Stimulated activated memory B cell treated with anti-CD40 and anti-IgM and Interleukin-4, amounts not matched to agents 10 μg/mL and 1 μg/mL and 100 μg/mL, for 72 hours (primary cell): ENCODE data around the gene MARCHF11.

ENCODE experiments used
- ATAC-seq: fragments of 150-1000 bp; cut with Tn5 transposase; 2 replicates; pipeline ENCODE4 v1.10.0; 2021
- H3K27ac Mint-ChIP-seq: one replicate; pipeline ENCODE4 v1.8.0; 2022; ENCODE audit warnings: mild to moderate bottlenecking, mixed read lengths
- H3K27me3 Mint-ChIP-seq: one replicate; pipeline ENCODE4 v1.8.0; 2022; ENCODE audit warnings: mixed read lengths
- H3K36me3 Mint-ChIP-seq: one replicate; pipeline ENCODE4 v1.8.0; 2022; ENCODE audit warnings: mixed read lengths
- H3K4me1 Mint-ChIP-seq: one replicate; pipeline ENCODE4 v1.8.0; 2022; ENCODE audit warnings: mixed read lengths
- H3K4me3 Mint-ChIP-seq: one replicate; pipeline ENCODE4 v1.8.0; 2022; ENCODE audit warnings: mild to moderate bottlenecking, moderate library complexity, mixed read lengths
- H3K9me3 Mint-ChIP-seq: one replicate; pipeline ENCODE4 v1.8.0; 2022; ENCODE audit warnings: mixed read lengths

Gene MARCHF11

DNA sequence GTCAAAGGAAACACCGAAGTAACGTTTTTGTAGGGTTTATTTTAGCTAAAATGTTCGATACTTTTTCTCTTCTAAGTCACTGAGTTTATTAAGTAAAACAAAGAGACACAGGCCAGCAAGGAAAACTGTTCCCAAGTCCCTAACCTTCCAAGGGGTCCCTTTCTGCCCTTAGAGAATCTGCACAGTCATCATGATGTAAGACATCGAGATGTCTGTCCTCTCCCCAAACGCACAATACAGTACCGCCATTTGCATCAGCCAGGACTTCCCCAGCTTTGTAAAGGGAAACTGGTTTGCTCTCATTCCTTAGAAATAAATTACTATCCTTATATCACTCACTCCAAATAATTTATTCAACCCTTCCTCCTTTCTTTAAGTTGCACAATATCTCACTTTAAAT lies 89.3 kb downstream of the MARCHF11 start:
- H3K4me3 Mint-ChIP-seq, result no peak overlapping the region
- no peak for ATAC-seq
- H3K27ac Mint-ChIP-seq, result no peak overlapping the region
- H3K27me3 Mint-ChIP-seq, result no peaks in the 10 kb centered on the region
- H3K36me3 Mint-ChIP-seq, result no peaks in the 10 kb centered on the region
- H3K9me3 Mint-ChIP-seq, result peaks cover 2% of the 10 kb centered on the region
- no peaks in the 10 kb centered on the region for H3K4me1 Mint-ChIP-seq

GRCh38 chr5:16082982-16083381 lies 96.6 kb downstream of the MARCHF11 start:
- H3K4me3 Mint-ChIP-seq, result no peak overlapping the region
- no peaks in the 10 kb centered on the region for H3K36me3 Mint-ChIP-seq

GRCh38 chr5:16082053-16082452 lies 97.5 kb downstream of the MARCHF11 start:
- Mint-ChIP-seq H3K4me1 (no peaks in the 10 kb centered on the region), H3K9me3 (peaks cover 5% of the 10 kb centered on the region), H3K27ac (no peak overlapping the region), H3K27me3 (no peaks in the 10 kb centered on the region), H3K36me3 (no peaks in the 10 kb centered on the region), H3K4me3 (no peak overlapping the region)
- no peak for ATAC-seq

More at GRCh38 chr5:16082982-16083381, 96.6 kb downstream of the MARCHF11 start:
- no peaks in the 10 kb centered on the region for H3K4me1 Mint-ChIP-seq
- no peaks in the 10 kb centered on the region for H3K27me3 Mint-ChIP-seq
- H3K27ac Mint-ChIP-seq, result no peak overlapping the region
- ATAC-seq, result no peak
- peaks cover 5% of the 10 kb centered on the region for H3K9me3 Mint-ChIP-seq

- no peak for ATAC-seq
- Mint-ChIP-seq H3K9me3 (peaks cover 5% of the 10 kb centered on the region), H3K4me3 (no peak overlapping the region), H3K27me3 (no peaks in the 10 kb centered on the region), H3K27ac (no peak overlapping the region), H3K4me1 (no peaks in the 10 kb centered on the region), H3K36me3 (no peaks in the 10 kb centered on the region)
These were observed 98.1 kb downstream of the MARCHF11 start for GRCh38 chr5:16081376-16081955.

GRCh38 chr5:16076657-16077056 lies 102.9 kb downstream of the MARCHF11 start:
- no peak for ATAC-seq
- no peak overlapping the region for H3K4me3 Mint-ChIP-seq
- H3K27me3 Mint-ChIP-seq, result no peaks in the 10 kb centered on the region
- no peaks in the 10 kb centered on the region for H3K36me3 Mint-ChIP-seq
- peaks cover 8% of the 10 kb centered on the region for H3K9me3 Mint-ChIP-seq
- peaks cover 6% of the 10 kb centered on the region for H3K4me1 Mint-ChIP-seq
- H3K27ac Mint-ChIP-seq, result no peak overlapping the region

GRCh38 chr5:16074358-16074757 lies 105.2 kb downstream of the MARCHF11 start:
- Mint-ChIP-seq H3K9me3 (peaks cover 3% of the 10 kb centered on the region), H3K27ac (no peak overlapping the region), H3K27me3 (no peaks in the 10 kb centered on the region), H3K4me3 (no peak overlapping the region), H3K4me1 (peaks cover 6% of the 10 kb centered on the region), H3K36me3 (no peaks in the 10 kb centered on the region)
- ATAC-seq, result no peak

GRCh38 chr5:16072616-16073015 lies 107.0 kb downstream of the MARCHF11 start:
- no peaks in the 10 kb centered on the region for H3K36me3 Mint-ChIP-seq
- no peaks in the 10 kb centered on the region for H3K27me3 Mint-ChIP-seq
- H3K27ac Mint-ChIP-seq, result no peak overlapping the region
- H3K4me3 Mint-ChIP-seq, result no peak overlapping the region
- no peak for ATAC-seq
- peaks cover 6% of the 10 kb centered on the region for H3K4me1 Mint-ChIP-seq
- H3K9me3 Mint-ChIP-seq, result peaks cover 3% of the 10 kb centered on the region

- H3K36me3 Mint-ChIP-seq, result no peaks in the 10 kb centered on the region
- H3K4me3 Mint-ChIP-seq, result no peak overlapping the region
- ATAC-seq, result peak; percentile 45
- H3K27ac Mint-ChIP-seq, result no peak overlapping the region
- H3K27me3 Mint-ChIP-seq, result no peaks in the 10 kb centered on the region
- no peaks in the 10 kb centered on the region for H3K4me1 Mint-ChIP-seq
- H3K9me3 Mint-ChIP-seq, result peaks cover 3% of the 10 kb centered on the region
These were observed 112.2 kb downstream of the MARCHF11 start for GRCh38 chr5:16067415-16067814.

GRCh38 chr5:16066810-16067209 lies 112.8 kb downstream of the MARCHF11 start:
- peaks cover 3% of the 10 kb centered on the region for H3K9me3 Mint-ChIP-seq
- H3K27me3 Mint-ChIP-seq, result no peaks in the 10 kb centered on the region
- H3K4me1 Mint-ChIP-seq, result no peaks in the 10 kb centered on the region
- no peak overlapping the region for H3K27ac Mint-ChIP-seq
- H3K4me3 Mint-ChIP-seq, result no peak overlapping the region
- no peak for ATAC-seq
- H3K36me3 Mint-ChIP-seq, result no peaks in the 10 kb centered on the region

DNA sequence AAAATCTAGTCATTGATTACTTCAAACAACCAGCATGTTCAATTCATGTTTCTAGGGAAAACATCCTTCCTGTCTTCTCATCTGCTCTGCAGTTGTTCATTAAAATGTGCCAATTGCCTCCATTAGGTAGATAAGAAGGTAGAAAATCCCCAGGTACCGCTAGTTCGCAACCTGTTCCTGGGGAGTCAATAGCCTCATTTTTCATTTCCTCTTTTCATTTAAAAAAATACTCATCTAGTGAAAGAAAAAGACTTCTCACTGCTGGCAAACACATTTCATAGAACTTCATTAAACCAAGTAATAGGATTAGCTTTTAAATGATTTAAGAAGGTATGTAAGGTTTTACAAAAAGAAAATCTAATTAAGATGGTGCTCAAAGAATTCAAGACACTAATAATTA lies 113.3 kb downstream of the MARCHF11 start:
- Mint-ChIP-seq H3K27ac (no peak overlapping the region), H3K36me3 (no peaks in the 10 kb centered on the region), H3K9me3 (peaks cover 3% of the 10 kb centered on the region), H3K4me3 (no peak overlapping the region), H3K4me1 (no peaks in the 10 kb centered on the region), H3K27me3 (no peaks in the 10 kb centered on the region)
- ATAC-seq, result no peak

DNA sequence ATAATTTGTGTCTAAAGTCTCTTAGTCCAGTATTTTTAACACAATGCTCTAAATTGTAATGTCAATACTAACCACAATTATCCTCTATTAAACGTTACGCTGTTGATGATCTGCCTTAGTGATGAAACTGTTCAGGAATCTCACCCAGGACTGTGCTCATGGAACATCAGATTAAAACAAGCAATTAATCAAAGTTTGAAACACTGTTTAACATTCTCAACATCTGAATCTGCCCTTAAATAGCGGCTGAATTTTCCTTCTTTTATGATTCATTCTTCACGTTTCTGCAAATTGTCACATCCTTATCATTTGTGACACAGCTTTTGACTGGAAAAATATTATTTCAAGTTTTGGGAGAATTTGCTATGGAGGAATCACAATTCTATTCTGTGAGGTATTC lies 113.8 kb downstream of the MARCHF11 start:
- ATAC-seq, result no peak

GRCh38 chr5:16064135-16064893 lies 115.3 kb downstream of the MARCHF11 start:
- Mint-ChIP-seq H3K9me3 (peaks cover 8% of the 10 kb centered on the region), H3K4me1 (no peaks in the 10 kb centered on the region), H3K4me3 (no peak overlapping the region), H3K27ac (no peak overlapping the region), H3K36me3 (no peaks in the 10 kb centered on the region), H3K27me3 (no peaks in the 10 kb centered on the region)
- ATAC-seq, result no peak

More for the DNA sequence above, 113.8 kb downstream of the MARCHF11 start:
- Mint-ChIP-seq H3K27ac (no peak overlapping the region), H3K27me3 (no peaks in the 10 kb centered on the region), H3K9me3 (peaks cover 6% of the 10 kb centered on the region), H3K36me3 (no peaks in the 10 kb centered on the region), H3K4me3 (no peak overlapping the region), H3K4me1 (no peaks in the 10 kb centered on the region)

DNA sequence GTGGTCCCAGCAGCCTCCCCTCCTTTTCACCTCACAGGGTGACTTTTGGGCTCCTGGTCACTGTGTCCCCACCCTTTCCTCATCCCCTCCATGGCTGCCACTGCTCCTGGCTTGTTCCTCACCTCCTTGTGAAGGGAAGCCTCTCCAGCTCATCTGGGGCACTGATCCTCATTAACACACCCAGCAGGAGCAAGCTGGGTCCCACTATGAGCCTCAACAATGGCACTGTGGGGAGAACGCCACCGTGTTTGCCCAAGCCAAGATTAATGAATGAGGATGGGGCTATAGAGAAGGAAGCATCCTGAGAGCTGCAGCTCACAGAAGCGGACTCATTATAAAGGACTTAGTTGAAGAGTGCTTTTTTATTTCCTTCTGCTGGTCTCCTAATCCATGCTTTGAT lies 118.4 kb downstream of the MARCHF11 start:
- no peak overlapping the region for H3K4me3 Mint-ChIP-seq
- no peaks in the 10 kb centered on the region for H3K36me3 Mint-ChIP-seq
- no peak for ATAC-seq
- no peaks in the 10 kb centered on the region for H3K27me3 Mint-ChIP-seq
- no peak overlapping the region for H3K27ac Mint-ChIP-seq
- H3K9me3 Mint-ChIP-seq, result peaks cover 15% of the 10 kb centered on the region
- no peaks in the 10 kb centered on the region for H3K4me1 Mint-ChIP-seq

DNA sequence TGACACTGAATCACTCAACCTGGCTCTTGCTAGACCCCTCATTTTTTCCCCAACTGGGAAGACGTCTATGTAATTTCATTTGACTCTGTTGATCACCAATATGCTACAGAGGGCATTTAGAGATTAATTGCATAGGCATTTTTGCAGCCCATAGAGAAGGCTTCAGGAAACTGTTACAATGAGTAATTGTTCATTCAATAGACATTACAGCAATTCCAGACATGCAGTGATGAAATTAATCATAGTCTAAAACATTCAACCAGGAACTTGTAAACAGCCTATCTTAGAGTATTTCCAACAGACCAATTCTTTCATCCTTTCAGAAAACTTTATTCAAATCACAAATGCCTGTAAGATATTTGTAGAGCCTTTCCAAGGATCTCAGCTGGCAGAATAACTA lies 122.3 kb downstream of the MARCHF11 start:
- ATAC-seq, result no peak
- Mint-ChIP-seq H3K4me1 (no peaks in the 10 kb centered on the region), H3K36me3 (no peaks in the 10 kb centered on the region), H3K27me3 (no peaks in the 10 kb centered on the region), H3K4me3 (no peak overlapping the region), H3K27ac (no peak overlapping the region), H3K9me3 (peaks cover 16% of the 10 kb centered on the region)

DNA sequence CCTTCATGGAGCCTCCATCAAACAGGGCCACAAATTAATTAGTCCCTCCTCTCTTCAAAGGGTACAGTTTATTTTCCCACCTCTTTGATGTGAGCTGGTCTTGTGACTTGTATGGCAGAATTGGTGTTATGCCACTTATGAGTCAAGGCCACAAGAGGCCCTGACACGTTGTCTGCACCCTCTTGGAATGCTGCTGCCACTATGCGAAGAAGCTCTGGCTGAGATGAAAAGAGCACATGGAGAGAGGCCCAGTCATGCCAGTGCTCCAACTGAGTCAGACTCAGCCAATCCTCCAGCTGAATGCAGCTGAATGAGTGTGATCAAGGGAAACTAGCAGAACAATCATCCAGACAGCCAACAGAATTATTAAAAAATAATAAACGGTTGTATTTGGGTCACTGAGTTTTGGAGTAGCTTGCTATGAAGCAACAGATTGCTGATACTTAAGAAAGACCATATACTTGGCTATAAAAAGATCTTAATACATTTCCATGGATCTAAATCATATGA lies 128.3 kb downstream of the MARCHF11 start:
- no peak overlapping the region for H3K4me3 Mint-ChIP-seq
- H3K36me3 Mint-ChIP-seq, result no peaks in the 10 kb centered on the region
- H3K4me1 Mint-ChIP-seq, result no peaks in the 10 kb centered on the region
- H3K27ac Mint-ChIP-seq, result no peak overlapping the region
- H3K9me3 Mint-ChIP-seq, result peaks cover 7% of the 10 kb centered on the region
- H3K27me3 Mint-ChIP-seq, result no peaks in the 10 kb centered on the region
- ATAC-seq, result no peak

- H3K4me1 Mint-ChIP-seq, result no peaks in the 10 kb centered on the region
- ATAC-seq, result no peak
- no peaks in the 10 kb centered on the region for H3K27me3 Mint-ChIP-seq
These were observed 129.2 kb downstream of the MARCHF11 start for GRCh38 chr5:16050414-16050813.

More at GRCh38 chr5:16050414-16050813, 129.2 kb downstream of the MARCHF11 start:
- H3K27ac Mint-ChIP-seq, result no peak overlapping the region
- H3K9me3 Mint-ChIP-seq, result peaks cover 7% of the 10 kb centered on the region
- no peaks in the 10 kb centered on the region for H3K36me3 Mint-ChIP-seq
- no peak overlapping the region for H3K4me3 Mint-ChIP-seq
